AG10803 (cell line): Measurements from ENCODE around the gene ALX4.
A peak's percentile ranks its signal among the peaks of the same experiment; 100 is the strongest.

Source experiments
- DNase-seq: peaks from one replicate; pipeline ENCODE4 v3.0.0; 2010; ENCODE audit warnings: low read depth
- H3K4me3 ChIP-seq: 2 replicates; pipeline ENCODE4 v1.5.1; 2011; ENCODE audit warnings: mild to moderate bottlenecking, low read length, control low read depth
- CTCF ChIP-seq: conservative IDR thresholded peaks from 2 replicates; pipeline ENCODE4 v1.5.1; 2011; ENCODE audit warnings: mild to moderate bottlenecking, low read length, control low read depth, inconsistent platforms

ALX4 gene

GRCh38 chr11:44243595-44244343, 66.2 kb downstream of the ALX4 start:
- no peak for TF ChIP-seq CTCF
- H3K4me3 ChIP-seq: no peak overlapping the region
- DNase-seq: peak; percentile 66

DNA sequence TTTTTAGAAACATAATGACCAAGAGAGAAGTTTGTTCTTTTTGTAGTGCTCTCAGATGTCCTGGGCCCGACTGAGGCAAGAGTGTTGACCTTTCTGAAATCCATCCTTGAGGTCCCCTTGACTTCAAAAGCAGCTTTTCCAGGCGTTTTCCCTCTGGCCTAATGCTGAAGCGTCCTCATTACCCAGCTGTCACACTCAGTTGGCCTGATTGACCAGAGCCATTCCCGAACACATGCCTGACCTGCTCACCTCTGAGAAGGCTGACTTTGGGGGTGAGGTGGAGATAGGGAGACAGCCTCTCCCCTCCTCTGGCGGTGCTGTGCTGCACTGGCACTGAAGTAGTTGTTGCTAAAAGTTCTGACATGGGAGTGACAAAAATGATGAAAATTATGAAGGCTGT, 66.9 kb downstream of the ALX4 start:
- no peak for DNase-seq
- H3K4me3 ChIP-seq: no peak overlapping the region
- no peak for TF ChIP-seq CTCF

DNA sequence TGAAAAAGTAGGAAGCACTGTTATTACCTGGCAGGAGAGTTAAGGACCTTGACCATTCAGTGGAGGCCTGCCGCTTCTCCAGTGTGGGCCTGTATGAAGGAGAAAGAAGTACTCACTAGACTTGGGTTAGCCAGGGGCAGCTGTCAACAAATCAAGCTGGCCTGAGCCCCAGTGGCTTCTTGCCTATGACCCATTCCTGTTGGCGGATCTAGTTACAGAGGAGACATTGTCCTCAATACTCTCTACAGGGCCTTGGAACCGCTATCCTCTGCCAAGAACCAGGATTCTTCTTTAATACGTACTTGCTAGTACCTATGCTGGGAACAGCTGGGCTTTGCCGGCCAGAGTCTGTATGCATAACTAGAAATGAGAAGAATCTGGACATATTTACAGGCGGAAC, 68.1 kb downstream of the ALX4 start:
- no peak overlapping the region for H3K4me3 ChIP-seq
- TF ChIP-seq CTCF: no peak
- DNase-seq: no peak

DNA sequence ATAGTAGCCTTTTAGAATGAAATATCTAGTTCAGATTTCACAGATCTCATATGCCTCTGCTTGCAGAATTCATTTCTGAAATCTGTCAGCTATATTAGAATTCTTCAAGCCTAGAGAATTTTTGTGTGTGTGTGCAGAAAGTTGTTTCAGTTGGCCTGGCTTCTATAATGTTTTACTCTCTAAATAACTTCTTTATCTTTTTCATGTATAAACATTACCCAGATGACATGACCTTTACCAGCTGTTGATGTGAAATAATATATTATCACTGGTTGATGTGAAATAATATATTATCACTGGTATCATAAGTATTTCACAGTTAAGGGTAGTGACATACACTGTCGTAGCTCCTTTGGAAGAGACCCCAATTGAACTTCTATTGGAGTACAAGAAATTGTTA, 72.8 kb downstream of the ALX4 start:
- no peak for TF ChIP-seq CTCF
- no peak overlapping the region for H3K4me3 ChIP-seq
- DNase-seq: no peak

- TF ChIP-seq CTCF: no peak
- DNase-seq: no peak
- H3K4me3 ChIP-seq: no peak overlapping the region
These were observed 73.6 kb downstream of the ALX4 start for GRCh38 chr11:44236296-44236695.

GRCh38 chr11:44235765-44236201, 74.2 kb downstream of the ALX4 start:
- TF ChIP-seq CTCF: no peak
- DNase-seq: peak; percentile 79
- no peak overlapping the region for H3K4me3 ChIP-seq

GRCh38 chr11:44229624-44230023, 80.3 kb downstream of the ALX4 start:
- TF ChIP-seq CTCF: no peak
- H3K4me3 ChIP-seq: no peak overlapping the region
- DNase-seq: peak; percentile 71
